Panc1 (cell line): ENCODE measurements around the gene CFAP299. TPM values are rescaled to one million over a fixed set of nuclear protein-coding genes. Genes with fewer than 3 reads are reported as not detected.

Experiments
- ATAC-seq: fragments of 200-7000 bp; cut with Tn5 transposase; 2 replicates; pipeline ENCODE4 v1.9.1; 2020; ENCODE audit warnings: mild to moderate bottlenecking, moderate library complexity
- BruUV-seq: library from RNA; stranded (reverse); fragments of 400-500 nt; replicated peaks from 2 replicates; lab custom pipeline; 2021; lab: Mats Ljungman, UMichigan
- CTCF ChIA-PET: fragments of 300-600 bp; sonication (Branson Sonifier 250); formaldehyde crosslinking; loops from one replicate; lab custom pipeline; 2022; ENCODE audit warnings: antibody characterized with exemption; lab: Charles Lee
- POLR2A ChIA-PET: fragments of 300-600 bp; sonication (Branson Sonifier 250); formaldehyde crosslinking; loops from one replicate; lab custom pipeline; 2022; ENCODE audit warnings: antibody characterized with exemption; lab: Charles Lee
- DNase-seq: peaks from one replicate; pipeline ENCODE4 v3.0.0-alpha.2; 2010; ENCODE audit warnings: low read depth, low spot score
- H3K27ac ChIP-seq: 2 replicates; pipeline ENCODE4 v1.5.1; 2011; ENCODE audit warnings: mild to moderate bottlenecking, low read length, inconsistent platforms
- H3K27me3 ChIP-seq: fragments of 200-500 bp; sonication (Bioruptor generic); 2 replicates; pipeline ENCODE4 v1.6.0; 2014; ENCODE audit warnings: low read length, inconsistent platforms; ENCODE audit not compliant: control insufficient read depth, insufficient read depth
- H3K36me3 ChIP-seq: fragments of 200-500 bp; sonication (Bioruptor generic); 2 replicates; pipeline ENCODE4 v1.5.1; 2014; ENCODE audit warnings: inconsistent platforms, mild to moderate bottlenecking, low read length, moderate library complexity; ENCODE audit not compliant: control insufficient read depth, insufficient read depth
- H3K4me1 ChIP-seq: 2 replicates; pipeline ENCODE4 v1.5.1; 2011; ENCODE audit warnings: inconsistent platforms, mild to moderate bottlenecking, low read length, moderate library complexity; ENCODE audit not compliant: control insufficient read depth, insufficient read depth
- H3K4me3 ChIP-seq, 2 experiments: 2 replicates each; pipeline ENCODE4 v1.5.1; 2011 to 2012; ENCODE audit warnings: low read depth in 2 of 2, low read length in 2 of 2, mild to moderate bottlenecking in 2 of 2, inconsistent platforms in 1 of 2, moderate library complexity in 1 of 2
- H3K9me3 ChIP-seq: fragments of 200-500 bp; sonication (Bioruptor generic); 2 replicates; pipeline ENCODE4 v1.5.1; 2014; ENCODE audit warnings: low read depth, mild to moderate bottlenecking, inconsistent platforms, low read length, moderate library complexity; ENCODE audit not compliant: control insufficient read depth, insufficient read depth
- POLR2AphosphoS5 ChIP-seq: IDR thresholded peaks from 2 replicates; pipeline ENCODE4 v1.6.1; 2012; ENCODE audit warnings: mild to moderate bottlenecking, low read depth, low read length, moderate library complexity
- SIN3A ChIP-seq: IDR thresholded peaks from 2 replicates; pipeline ENCODE4 v1.6.1; 2012; ENCODE audit warnings: low read depth, mild to moderate bottlenecking, low read length, moderate library complexity, borderline replicate concordance; ENCODE audit not compliant: insufficient read depth
- TCF7L2 ChIP-seq: IDR thresholded peaks from 2 replicates; pipeline ENCODE4 v1.6.1; 2011; ENCODE audit warnings: mild to moderate bottlenecking, low read depth, low read length, inconsistent platforms
- in situ Hi-C: cut with HindIII; loops from 2 replicates; pipeline ENCODE4 v1.10.0; 2016; ENCODE audit warnings: low sequenced_read_pairs, low pct_unique_long_range_greater_than_20kb
- intact Hi-C: fragments of 100-400 bp; cut with micrococcal nuclease; formaldehyde crosslinking; loops from one replicate; pipeline ENCODE4 v1.10.0; 2022; ENCODE audit not compliant: unreplicated experiment
- total RNA-seq: library from RNA; stranded (reverse); gene quantifications from one replicate; pipeline ENCODE4 v1.2.1, GENCODE V29; 2021; ENCODE audit not compliant: unreplicated experiment
- TF ChIP-seq, protein P1 (sequence below): fragments of 450-650 bp; IDR thresholded peaks from 2 replicates; pipeline ENCODE4 v1.5.1; 2017; ENCODE audit warnings: mild to moderate bottlenecking
- TF ChIP-seq, protein P2 (sequence below), 2 experiments: IDR thresholded peaks; 2 replicates each; pipeline ENCODE4 v1.6.1; 2011 to 2012; ENCODE audit warnings: low read depth in 2 of 2, control low read depth in 1 of 2, low read length in 1 of 2, mild to moderate bottlenecking in 1 of 2, moderate library complexity in 1 of 2; ENCODE audit not compliant: insufficient read depth in 1 of 2

Gene CFAP299
- total RNA-seq, 1 experiment from 2014 or later, result not detected

DNA sequence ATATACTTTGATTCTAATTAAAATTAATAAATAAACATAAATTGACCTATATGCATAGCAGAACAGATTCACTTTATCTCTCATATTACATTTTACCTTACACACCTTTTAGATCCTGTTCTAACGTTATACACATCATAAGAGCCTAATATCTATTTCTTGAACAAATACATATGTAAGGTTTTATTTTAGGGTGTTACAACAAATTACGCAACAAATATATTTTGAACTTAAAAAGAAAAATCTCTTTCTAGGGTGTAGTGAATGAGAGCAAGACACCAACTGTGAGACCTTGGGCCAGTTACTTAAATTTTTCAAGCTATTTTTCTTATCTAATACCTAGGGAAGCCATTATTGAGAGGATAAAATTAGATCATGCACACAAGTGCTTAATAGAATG, 191.2 kb downstream of the CFAP299 start:
- TF ChIP-seq TCF7L2 (no peak), SIN3A (no peak), POLR2AphosphoS5 (no peak)
- TF ChIP-seq, protein P1, sequence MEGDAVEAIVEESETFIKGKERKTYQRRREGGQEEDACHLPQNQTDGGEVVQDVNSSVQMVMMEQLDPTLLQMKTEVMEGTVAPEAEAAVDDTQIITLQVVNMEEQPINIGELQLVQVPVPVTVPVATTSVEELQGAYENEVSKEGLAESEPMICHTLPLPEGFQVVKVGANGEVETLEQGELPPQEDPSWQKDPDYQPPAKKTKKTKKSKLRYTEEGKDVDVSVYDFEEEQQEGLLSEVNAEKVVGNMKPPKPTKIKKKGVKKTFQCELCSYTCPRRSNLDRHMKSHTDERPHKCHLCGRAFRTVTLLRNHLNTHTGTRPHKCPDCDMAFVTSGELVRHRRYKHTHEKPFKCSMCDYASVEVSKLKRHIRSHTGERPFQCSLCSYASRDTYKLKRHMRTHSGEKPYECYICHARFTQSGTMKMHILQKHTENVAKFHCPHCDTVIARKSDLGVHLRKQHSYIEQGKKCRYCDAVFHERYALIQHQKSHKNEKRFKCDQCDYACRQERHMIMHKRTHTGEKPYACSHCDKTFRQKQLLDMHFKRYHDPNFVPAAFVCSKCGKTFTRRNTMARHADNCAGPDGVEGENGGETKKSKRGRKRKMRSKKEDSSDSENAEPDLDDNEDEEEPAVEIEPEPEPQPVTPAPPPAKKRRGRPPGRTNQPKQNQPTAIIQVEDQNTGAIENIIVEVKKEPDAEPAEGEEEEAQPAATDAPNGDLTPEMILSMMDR, result no peak
- TF ChIP-seq, protein P2, sequence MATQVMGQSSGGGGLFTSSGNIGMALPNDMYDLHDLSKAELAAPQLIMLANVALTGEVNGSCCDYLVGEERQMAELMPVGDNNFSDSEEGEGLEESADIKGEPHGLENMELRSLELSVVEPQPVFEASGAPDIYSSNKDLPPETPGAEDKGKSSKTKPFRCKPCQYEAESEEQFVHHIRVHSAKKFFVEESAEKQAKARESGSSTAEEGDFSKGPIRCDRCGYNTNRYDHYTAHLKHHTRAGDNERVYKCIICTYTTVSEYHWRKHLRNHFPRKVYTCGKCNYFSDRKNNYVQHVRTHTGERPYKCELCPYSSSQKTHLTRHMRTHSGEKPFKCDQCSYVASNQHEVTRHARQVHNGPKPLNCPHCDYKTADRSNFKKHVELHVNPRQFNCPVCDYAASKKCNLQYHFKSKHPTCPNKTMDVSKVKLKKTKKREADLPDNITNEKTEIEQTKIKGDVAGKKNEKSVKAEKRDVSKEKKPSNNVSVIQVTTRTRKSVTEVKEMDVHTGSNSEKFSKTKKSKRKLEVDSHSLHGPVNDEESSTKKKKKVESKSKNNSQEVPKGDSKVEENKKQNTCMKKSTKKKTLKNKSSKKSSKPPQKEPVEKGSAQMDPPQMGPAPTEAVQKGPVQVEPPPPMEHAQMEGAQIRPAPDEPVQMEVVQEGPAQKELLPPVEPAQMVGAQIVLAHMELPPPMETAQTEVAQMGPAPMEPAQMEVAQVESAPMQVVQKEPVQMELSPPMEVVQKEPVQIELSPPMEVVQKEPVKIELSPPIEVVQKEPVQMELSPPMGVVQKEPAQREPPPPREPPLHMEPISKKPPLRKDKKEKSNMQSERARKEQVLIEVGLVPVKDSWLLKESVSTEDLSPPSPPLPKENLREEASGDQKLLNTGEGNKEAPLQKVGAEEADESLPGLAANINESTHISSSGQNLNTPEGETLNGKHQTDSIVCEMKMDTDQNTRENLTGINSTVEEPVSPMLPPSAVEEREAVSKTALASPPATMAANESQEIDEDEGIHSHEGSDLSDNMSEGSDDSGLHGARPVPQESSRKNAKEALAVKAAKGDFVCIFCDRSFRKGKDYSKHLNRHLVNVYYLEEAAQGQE (IDR thresholded peaks at IDR 0.05; ENCODE audit: insufficient read depth in 1 of 2, low read depth in 2 of 2, low read length in 1 of 2), result no peak
- ChIA-PET CTCF (no interaction called here), POLR2A (no interaction called here)
- H3K27ac ChIP-seq, result no peak overlapping the region
- DNase-seq (no peak), ATAC-seq (no peak)
- H3K36me3 ChIP-seq, result no peaks in the 10 kb centered on the region
- intact Hi-C loops (no loop called here), in situ Hi-C loops (no loop called here)
- H3K4me1 ChIP-seq, result no peaks in the 10 kb centered on the region
- H3K9me3 ChIP-seq, result no peaks in the 10 kb centered on the region
- no peak overlapping the region for H3K4me3 ChIP-seq
- H3K27me3 ChIP-seq, result no peaks in the 10 kb centered on the region
- BruUV-seq, result no TSS peak

DNA sequence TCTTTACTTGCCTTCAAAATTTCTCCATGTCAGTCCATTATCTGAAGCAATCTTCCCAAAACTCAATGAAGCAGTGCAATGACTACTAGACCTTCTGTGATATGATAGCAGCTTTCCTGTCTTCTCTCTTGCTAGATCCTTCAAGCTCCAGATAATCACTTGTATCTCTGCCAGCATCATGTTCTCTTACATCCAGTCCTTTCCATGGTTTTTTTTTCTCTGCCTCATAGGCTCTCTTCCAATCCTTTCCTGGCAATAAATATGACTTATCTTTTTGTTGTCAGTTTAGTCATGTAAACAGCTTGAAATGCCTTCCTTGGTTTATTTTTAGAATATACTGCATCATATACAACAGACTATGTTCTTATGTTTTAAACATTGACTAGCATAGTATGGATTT, 193.5 kb downstream of the CFAP299 start:
- ChIA-PET CTCF (no interaction called here), POLR2A (no interaction called here)
- intact Hi-C loops, result no loop called here
- Histone ChIP-seq H3K27ac (no peak overlapping the region), H3K4me3 (no peak overlapping the region), H3K9me3 (no peaks in the 10 kb centered on the region), H3K27me3 (no peaks in the 10 kb centered on the region), H3K4me1 (no peaks in the 10 kb centered on the region), H3K36me3 (no peaks in the 10 kb centered on the region)
- BruUV-seq, result no TSS peak
- in situ Hi-C loops, result no loop called here
- ATAC-seq (no peak), DNase-seq (no peak)
- TF ChIP-seq, protein P2 (IDR thresholded peaks at IDR 0.05; ENCODE audit: insufficient read depth in 1 of 2, low read depth in 2 of 2, low read length in 1 of 2), result no peak
- TF ChIP-seq, protein P1, result no peak
- no peak for TF ChIP-seq SIN3A
